ENCODE results near the gene RAB11A. TPM values are rescaled to one million over a fixed set of nuclear protein-coding genes. Genes with fewer than 3 reads are reported as not detected.

Gene RAB11A
- total and polyA plus RNA-seq, 7 donors, result 74.2 to 468 (median 112) TPM

DNA sequence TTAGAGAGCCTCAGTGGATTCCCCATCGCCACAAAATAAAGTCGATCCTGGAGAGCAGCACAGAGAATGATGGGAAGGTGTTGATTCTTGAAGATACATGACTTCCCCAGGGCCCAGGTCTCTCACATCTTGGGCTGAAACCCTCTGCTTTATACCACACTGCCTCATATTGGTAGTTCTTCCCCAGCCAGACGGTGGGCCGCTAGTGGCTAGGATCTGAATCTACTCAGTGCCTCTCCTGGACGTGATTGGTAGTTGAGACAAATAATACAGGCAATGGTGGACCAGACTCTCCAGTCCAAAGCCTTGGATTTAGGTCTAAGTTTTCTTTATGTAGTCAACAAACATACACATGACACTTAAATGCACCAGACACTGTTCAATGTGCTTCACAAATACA lies 49.7 kb downstream of the RAB11A start:
- DNase-seq, result no peak
- TF ChIP-seq POLR2A (IDR thresholded peaks at IDR 0.05) (no peak), EP300 (IDR thresholded peaks at IDR 0.05) (no peak), POLR2AphosphoS5 (IDR thresholded peaks at IDR 0.05) (no peak)
- TF ChIP-seq, protein P1, sequence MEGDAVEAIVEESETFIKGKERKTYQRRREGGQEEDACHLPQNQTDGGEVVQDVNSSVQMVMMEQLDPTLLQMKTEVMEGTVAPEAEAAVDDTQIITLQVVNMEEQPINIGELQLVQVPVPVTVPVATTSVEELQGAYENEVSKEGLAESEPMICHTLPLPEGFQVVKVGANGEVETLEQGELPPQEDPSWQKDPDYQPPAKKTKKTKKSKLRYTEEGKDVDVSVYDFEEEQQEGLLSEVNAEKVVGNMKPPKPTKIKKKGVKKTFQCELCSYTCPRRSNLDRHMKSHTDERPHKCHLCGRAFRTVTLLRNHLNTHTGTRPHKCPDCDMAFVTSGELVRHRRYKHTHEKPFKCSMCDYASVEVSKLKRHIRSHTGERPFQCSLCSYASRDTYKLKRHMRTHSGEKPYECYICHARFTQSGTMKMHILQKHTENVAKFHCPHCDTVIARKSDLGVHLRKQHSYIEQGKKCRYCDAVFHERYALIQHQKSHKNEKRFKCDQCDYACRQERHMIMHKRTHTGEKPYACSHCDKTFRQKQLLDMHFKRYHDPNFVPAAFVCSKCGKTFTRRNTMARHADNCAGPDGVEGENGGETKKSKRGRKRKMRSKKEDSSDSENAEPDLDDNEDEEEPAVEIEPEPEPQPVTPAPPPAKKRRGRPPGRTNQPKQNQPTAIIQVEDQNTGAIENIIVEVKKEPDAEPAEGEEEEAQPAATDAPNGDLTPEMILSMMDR (IDR thresholded peaks at IDR 0.05), result no peak
- no peaks in the 10 kb centered on the region for H3K27me3 ChIP-seq
- H3K4me3 ChIP-seq, result no peak overlapping the region
- H3K36me3 ChIP-seq, result no peaks in the 10 kb centered on the region
- no peak overlapping the region for H3K27ac ChIP-seq
- H3K4me1 ChIP-seq, result peaks cover 0 to 10% (median 7%) of the 10 kb centered on the region in 4 donors
- 94 to 97% methylated on average over 5 of the region's 5 CpGs for WGBS, 2 donors
- intact Hi-C loops (cut with DNase I), result no loop called here
- H3K9me3 ChIP-seq, result no peaks in the 10 kb centered on the region

DNA sequence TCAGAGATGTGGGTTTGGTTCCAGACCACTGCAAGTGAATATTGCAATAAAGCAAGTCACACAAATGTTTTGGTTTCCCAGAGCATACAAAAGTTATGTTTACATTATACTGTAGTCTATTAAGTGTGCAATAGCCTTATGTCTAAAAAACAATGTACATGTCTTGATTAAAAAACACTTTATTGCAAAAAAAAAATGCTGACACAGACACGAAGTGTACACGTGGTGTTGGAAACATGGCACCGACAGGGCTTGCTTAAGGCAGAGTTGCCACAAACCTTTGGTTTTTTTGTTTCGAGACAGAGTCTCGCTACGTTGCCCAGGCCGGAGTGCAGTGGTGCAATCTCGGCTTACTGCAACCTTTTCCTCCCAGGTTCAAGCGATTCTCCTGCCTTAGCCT lies 50.1 kb downstream of the RAB11A start:
- Histone ChIP-seq H3K4me1 (peaks cover 0 to 10% (median 7%) of the 10 kb centered on the region in 4 donors), H3K4me3 (no peak overlapping the region), H3K36me3 (no peaks in the 10 kb centered on the region), H3K27me3 (no peaks in the 10 kb centered on the region), H3K9me3 (no peaks in the 10 kb centered on the region), H3K27ac (no peak overlapping the region)
- intact Hi-C loops (cut with DNase I), result no loop called here
- TF ChIP-seq POLR2AphosphoS5 (IDR thresholded peaks at IDR 0.05) (no peak), POLR2A (IDR thresholded peaks at IDR 0.05) (no peak)
- DNase-seq, result no peak
- WGBS, 2 donors, result 95% methylated on average over 9 of the region's 9 CpGs

DNA sequence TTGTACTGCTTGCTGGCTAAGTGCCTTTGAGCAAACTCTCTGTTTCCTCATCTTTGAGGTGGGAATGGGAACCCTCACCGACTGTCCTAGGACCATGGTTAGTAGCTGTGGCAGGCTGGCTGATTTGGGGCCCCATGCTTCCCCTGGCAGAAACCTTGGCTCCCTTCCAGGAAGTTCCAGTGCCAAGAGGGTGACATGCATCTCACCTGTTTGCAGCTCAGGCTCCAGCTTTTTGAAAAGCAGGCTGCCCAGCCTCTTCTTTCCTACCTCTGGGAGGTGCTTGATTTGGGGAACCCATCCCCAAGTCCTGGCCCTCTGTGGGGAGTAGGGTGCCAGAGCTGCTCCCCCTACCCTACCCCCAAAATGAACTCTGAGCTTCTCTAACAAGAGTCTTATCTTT lies 50.8 kb downstream of the RAB11A start:
- intact Hi-C loops (cut with DNase I), result no loop called here
- no peak for DNase-seq

DNA sequence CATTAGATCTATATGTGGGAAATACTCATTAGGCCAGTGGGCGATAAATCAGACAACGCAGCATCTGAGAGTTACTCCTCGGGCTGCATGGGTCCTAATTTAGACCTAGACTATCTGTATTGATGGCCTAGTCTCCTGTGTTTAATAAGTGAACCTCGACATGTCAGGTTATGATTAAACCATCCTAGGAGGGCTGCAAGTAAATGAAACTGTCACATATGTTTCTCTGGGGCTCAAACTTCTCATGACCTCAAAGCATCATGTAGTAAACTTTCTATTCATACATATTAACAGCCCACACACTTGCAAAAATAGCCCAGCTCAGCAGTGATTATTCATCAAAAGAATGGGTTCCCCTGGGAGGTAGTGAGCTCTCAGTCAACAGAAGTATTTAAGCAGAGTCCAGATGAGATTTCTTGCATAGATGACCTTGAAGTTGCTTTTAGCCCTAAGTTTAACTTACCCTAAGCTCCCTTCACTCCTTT lies 51.6 kb downstream of the RAB11A start:
- intact Hi-C loops (cut with DNase I), result no loop called here
- no peak for DNase-seq

More for the DNA sequence above, 50.8 kb downstream of the RAB11A start:
- Histone ChIP-seq H3K4me1 (peaks cover 0 to 10% (median 7%) of the 10 kb centered on the region in 4 donors), H3K36me3 (no peaks in the 10 kb centered on the region), H3K4me3 (no peak overlapping the region), H3K27me3 (no peaks in the 10 kb centered on the region), H3K9me3 (no peaks in the 10 kb centered on the region), H3K27ac (no peak overlapping the region)
- 29 to 45% methylated on average over 1 of the region's 1 CpG for WGBS, 2 donors
- no peak for TF ChIP-seq EP300 (IDR thresholded peaks at IDR 0.05)
- TF ChIP-seq POLR2A (IDR thresholded peaks at IDR 0.05), result no peak
- TF ChIP-seq POLR2AphosphoS5 (IDR thresholded peaks at IDR 0.05), result no peak
- TF ChIP-seq, protein P1 (IDR thresholded peaks at IDR 0.05), result no peak

DNA sequence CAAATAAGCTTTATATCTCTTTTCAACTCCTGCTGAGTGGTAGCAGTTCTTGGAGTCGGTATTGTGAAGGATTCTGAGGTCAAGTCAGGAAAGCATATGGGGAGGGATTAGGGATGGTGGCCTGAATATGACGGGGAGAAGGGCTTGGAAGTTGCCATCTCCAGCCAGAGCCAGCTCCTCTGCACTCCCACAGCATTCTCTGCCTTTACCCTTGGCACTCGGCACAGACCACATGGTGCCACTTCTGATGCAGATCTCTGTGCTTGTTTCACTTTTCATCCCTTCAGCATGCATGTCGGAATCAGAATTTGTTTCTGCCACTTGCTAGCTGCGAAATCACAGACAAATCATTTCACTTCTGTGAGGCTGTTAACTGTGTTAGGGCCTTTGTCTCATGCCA lies 52.5 kb downstream of the RAB11A start:
- DNase-seq, result no peak
- Histone ChIP-seq H3K4me3 (no peak overlapping the region), H3K27me3 (no peaks in the 10 kb centered on the region), H3K4me1 (peaks cover 0 to 5% (median 3%) of the 10 kb centered on the region in 4 donors), H3K9me3 (no peaks in the 10 kb centered on the region), H3K36me3 (no peaks in the 10 kb centered on the region), H3K27ac (no peak overlapping the region)
- intact Hi-C loops (cut with DNase I), result no loop called here
- 82 to 92% methylated on average over 5 of the region's 5 CpGs for WGBS, 2 donors
- TF ChIP-seq POLR2AphosphoS5 (IDR thresholded peaks at IDR 0.05) (no peak), POLR2A (IDR thresholded peaks at IDR 0.05) (no peak), EP300 (IDR thresholded peaks at IDR 0.05) (no peak)
- TF ChIP-seq, protein P1 (IDR thresholded peaks at IDR 0.05), result no peak

More for the DNA sequence above, 51.6 kb downstream of the RAB11A start:
- H3K9me3 ChIP-seq, result no peaks in the 10 kb centered on the region
- no peaks in the 10 kb centered on the region for H3K27me3 ChIP-seq
- no peaks in the 10 kb centered on the region for H3K36me3 ChIP-seq
- TF ChIP-seq POLR2AphosphoS5 (IDR thresholded peaks at IDR 0.05) (no peak), POLR2A (IDR thresholded peaks at IDR 0.05) (no peak), EP300 (IDR thresholded peaks at IDR 0.05) (no peak)
- TF ChIP-seq, protein P1 (IDR thresholded peaks at IDR 0.05), result no peak
- H3K4me1 ChIP-seq, result peaks cover 0 to 10% (median 7%) of the 10 kb centered on the region in 4 donors
- no peak overlapping the region for H3K27ac ChIP-seq
- 75 to 86% methylated on average over 4 of the region's 4 CpGs for WGBS, 2 donors
- no peak overlapping the region for H3K4me3 ChIP-seq
